CD14-positive monocyte (primary cell): ENCODE data around the gene CENPX. TPM values are rescaled to one million over a fixed set of nuclear protein-coding genes. Genes with fewer than 3 reads are reported as not detected.

Source experiments
- DNase-seq, 3 donors: peaks; one replicate each; pipeline ENCODE4 v3.0.0-alpha.2; 2011 to 2022
- H2AFZ ChIP-seq: 2 replicates; pipeline ENCODE4 v1.6.0; 2012; ENCODE audit warnings: mild to moderate bottlenecking, low read depth, low read length, inconsistent platforms; ENCODE audit not compliant: insufficient read depth, poor library complexity, severe bottlenecking
- H3K27ac ChIP-seq, 2 donors: 1 replicate in 1 of 2; 2 replicates in 1 of 2; pipeline ENCODE4 v1.5.1; 2012 to 2013; ENCODE audit warnings: low read length in 2 of 2, control low read depth in 1 of 2, inconsistent platforms in 1 of 2, low read depth in 1 of 2, mild to moderate bottlenecking in 1 of 2
- H3K27me3 ChIP-seq, 2 donors: one replicate each; pipeline versions ENCODE4 v1.6.0 to v1.6.1; 2011 to 2013; ENCODE audit warnings: low read length in 2 of 2; ENCODE audit not compliant: control insufficient read depth in 2 of 2, insufficient read depth in 2 of 2
- H3K36me3 ChIP-seq, 2 donors: replicated peaks in 1 of 2; 1 replicate in 1 of 2; 2 replicates in 1 of 2; pipeline versions ENCODE4 v1.5.1 to v1.6.1; 2012 to 2013; ENCODE audit warnings: low read length in 2 of 2, control low read depth in 1 of 2, inconsistent platforms in 1 of 2, mild to moderate bottlenecking in 1 of 2; ENCODE audit not compliant: insufficient read depth in 2 of 2, control insufficient read depth in 1 of 2
- H3K4me1 ChIP-seq, 2 donors: 1 replicate in 1 of 2; 2 replicates in 1 of 2; pipeline versions ENCODE4 v1.5.1 to v1.6.1; 2012 to 2013; ENCODE audit warnings: low read length in 2 of 2, control low read depth in 1 of 2, inconsistent platforms in 1 of 2, mild to moderate bottlenecking in 1 of 2, moderate library complexity in 1 of 2; ENCODE audit not compliant: insufficient read depth in 2 of 2, control insufficient read depth in 1 of 2
- H3K4me2 ChIP-seq: replicated peaks from 2 replicates; pipeline ENCODE3; 2012; ENCODE audit warnings: low read length, moderate library complexity, mild to moderate bottlenecking; ENCODE audit not compliant: poor library complexity, severe bottlenecking; ENCODE audit errors: extremely low read depth
- H3K4me3 ChIP-seq, 3 experiments: fragments of 200-600 bp in 1 of 3; sonication (generic) in 1 of 3; replicated peaks in 1 of 3; 1 replicate in 2 of 3; 2 replicates in 1 of 3; pipeline ENCODE4 v1.5.1; 2011 to 2013; ENCODE audit warnings: low read length in 3 of 3, mild to moderate bottlenecking in 3 of 3, control low read depth in 2 of 3, low read depth in 2 of 3, inconsistent platforms in 1 of 3, moderate library complexity in 1 of 3
- H3K79me2 ChIP-seq: 2 replicates; pipeline ENCODE4 v1.6.0; 2012; ENCODE audit warnings: mild to moderate bottlenecking, control low read depth, inconsistent platforms, low read length, moderate library complexity; ENCODE audit not compliant: insufficient read depth
- H3K9ac ChIP-seq: 2 replicates; pipeline ENCODE4 v1.6.0; 2017; ENCODE audit warnings: low read length, mild to moderate bottlenecking; ENCODE audit not compliant: insufficient read depth, poor library complexity, severe bottlenecking
- H3K9me3 ChIP-seq, 2 donors: replicated peaks in 1 of 2; 1 replicate in 1 of 2; 2 replicates in 1 of 2; pipeline versions ENCODE4 v1.5.1 to v1.6.1; 2012 to 2013; ENCODE audit warnings: low read length in 2 of 2, control low read depth in 1 of 2; ENCODE audit not compliant: control insufficient read depth in 1 of 2, insufficient read depth in 1 of 2
- H4K20me1 ChIP-seq: 2 replicates; pipeline ENCODE4 v1.6.0; 2012; ENCODE audit warnings: mild to moderate bottlenecking, low read length, control low read depth, moderate library complexity; ENCODE audit not compliant: insufficient read depth
- H3K27ac Mint-ChIP-seq, 7 donors: one replicate each; pipeline ENCODE4 v1.8.0; 2020; ENCODE audit warnings: mild to moderate bottlenecking in 7 of 7, mixed read lengths in 7 of 7, moderate library complexity in 6 of 7, inconsistent platforms in 2 of 7
- H3K27me3 Mint-ChIP-seq, 3 donors: one replicate each; pipeline ENCODE4 v1.8.0; 2021 to 2022; ENCODE audit warnings: low read depth in 3 of 3, mild to moderate bottlenecking in 3 of 3, mixed read lengths in 3 of 3, moderate library complexity in 3 of 3, inconsistent platforms in 1 of 3
- H3K36me3 Mint-ChIP-seq, 2 donors: one replicate each; pipeline ENCODE4 v1.8.0; 2020; ENCODE audit warnings: mixed read lengths in 2 of 2, inconsistent platforms in 1 of 2, mild to moderate bottlenecking in 1 of 2
- H3K4me1 Mint-ChIP-seq: one replicate; pipeline ENCODE4 v1.8.0; 2020; ENCODE audit warnings: mild to moderate bottlenecking, mixed read lengths
- H3K4me3 Mint-ChIP-seq, 2 donors: one replicate each; pipeline ENCODE4 v1.8.0; 2020; ENCODE audit warnings: mild to moderate bottlenecking in 2 of 2, mixed read lengths in 2 of 2, moderate library complexity in 1 of 2
- H3K9me3 Mint-ChIP-seq, 7 donors: one replicate each; pipeline ENCODE4 v1.8.0; 2020 to 2022; ENCODE audit warnings: mixed read lengths in 7 of 7, mild to moderate bottlenecking in 6 of 7, moderate library complexity in 6 of 7, inconsistent platforms in 2 of 7
- WGBS: methylation state at CpG from one replicate; pipeline ENCODE4 v1.1.5; 2013; ENCODE audit warnings: missing lambda C conversion rate; ENCODE audit not compliant: insufficient coverage; 5-methylcytosine and 5-hydroxymethylcytosine counted together
- intact Hi-C, 2 donors: fragments of 100-400 bp; cut with micrococcal nuclease; formaldehyde crosslinking; loops; one replicate each; pipeline versions ENCODE4 v1.15.0 to v1.15.1; 2023
- polyA plus RNA-seq, 3 donors: library from polyadenylated mRNA; depleted of rRNA in 1 of 3; unstranded in 2 of 3; stranded (reverse) in 1 of 3; fragments of 300-500 nt in 2 of 3; fragments of >200 nt in 1 of 3; fragmentation: Illumina TruSeq in 2 of 3; gene quantifications; 1 replicate in 2 of 3; 2 replicates in 1 of 3; pipeline ENCODE4 v1.2.3, GENCODE V29; 2012 to 2021
- TF ChIP-seq, protein P1 (sequence below): fragments of 200-600 bp; IDR thresholded peaks from one replicate; pipeline ENCODE4 v1.8.0; 2022; ENCODE audit warnings: antibody characterized with exemption, mild to moderate bottlenecking

CENPX gene
- polyA plus RNA-seq, 3 donors, result 47.7 to 57.0 (median 55.9) TPM

DNA sequence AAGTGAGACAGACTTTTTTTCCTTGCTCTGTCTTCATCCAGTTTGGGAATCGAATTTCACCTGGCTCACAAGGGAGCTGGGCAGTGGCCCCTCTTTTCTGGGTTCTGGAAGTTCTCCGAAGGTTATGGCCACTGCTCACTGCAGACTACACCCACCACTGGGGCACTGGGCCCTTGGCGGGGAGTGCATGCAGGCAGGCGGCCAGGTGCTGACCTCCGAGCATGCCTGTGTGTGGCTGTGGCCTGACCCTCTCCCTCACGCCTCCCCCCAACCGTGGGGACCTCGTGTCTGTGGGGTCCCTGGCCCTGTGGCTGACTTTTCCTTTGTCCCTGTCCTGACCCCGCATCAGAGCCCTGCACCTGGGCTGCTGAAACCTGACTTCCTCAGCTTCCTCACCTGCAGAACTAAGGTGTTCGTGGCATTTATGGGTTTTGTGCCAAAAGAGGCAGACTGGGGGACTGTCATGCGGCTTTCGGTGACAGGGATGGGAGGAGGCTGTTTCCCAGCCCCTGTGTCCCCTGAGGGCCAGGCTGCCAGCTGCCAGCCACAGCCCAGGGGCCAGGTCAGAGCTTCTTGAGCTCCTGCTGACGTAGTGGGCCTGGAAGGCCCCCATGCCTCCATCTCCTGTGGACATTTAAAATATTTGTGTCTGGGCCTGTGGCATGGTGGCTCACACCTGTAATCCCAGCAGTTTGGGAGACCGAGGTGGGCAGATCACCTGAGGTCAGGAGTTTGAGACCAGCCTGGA, 23.8 kb downstream of the CENPX start:
- no peak for DNase-seq
- Histone ChIP-seq H3K4me2 (no peak overlapping the region), H4K20me1 (no peaks in the 10 kb centered on the region), H3K27me3 (no peaks in the 10 kb centered on the region), H3K4me3 (no peak overlapping the region), H3K9me3 (no peaks in the 10 kb centered on the region), H3K9ac (no peak overlapping the region), H3K36me3 (peaks cover 14 to 25% of the 10 kb centered on the region in 2 donors), H2AFZ (no peak overlapping the region), H3K27ac (no peak overlapping the region), H3K79me2 (no peaks in the 10 kb centered on the region), H3K4me1 (no peaks in the 10 kb centered on the region)
- intact Hi-C loops, result no loop called here
- Mint-ChIP-seq H3K27ac (no peak overlapping the region), H3K27me3 (no peaks in the 10 kb centered on the region), H3K4me1 (no peaks in the 10 kb centered on the region), H3K9me3 (peaks cover 0 to 2% (median 0%) of the 10 kb centered on the region in 7 donors), H3K4me3 (no peak overlapping the region), H3K36me3 (peaks cover 13 to 43% of the 10 kb centered on the region in 2 donors)
- 92% methylated on average over 10 of the region's 14 CpGs for WGBS
- TF ChIP-seq, protein P1, sequence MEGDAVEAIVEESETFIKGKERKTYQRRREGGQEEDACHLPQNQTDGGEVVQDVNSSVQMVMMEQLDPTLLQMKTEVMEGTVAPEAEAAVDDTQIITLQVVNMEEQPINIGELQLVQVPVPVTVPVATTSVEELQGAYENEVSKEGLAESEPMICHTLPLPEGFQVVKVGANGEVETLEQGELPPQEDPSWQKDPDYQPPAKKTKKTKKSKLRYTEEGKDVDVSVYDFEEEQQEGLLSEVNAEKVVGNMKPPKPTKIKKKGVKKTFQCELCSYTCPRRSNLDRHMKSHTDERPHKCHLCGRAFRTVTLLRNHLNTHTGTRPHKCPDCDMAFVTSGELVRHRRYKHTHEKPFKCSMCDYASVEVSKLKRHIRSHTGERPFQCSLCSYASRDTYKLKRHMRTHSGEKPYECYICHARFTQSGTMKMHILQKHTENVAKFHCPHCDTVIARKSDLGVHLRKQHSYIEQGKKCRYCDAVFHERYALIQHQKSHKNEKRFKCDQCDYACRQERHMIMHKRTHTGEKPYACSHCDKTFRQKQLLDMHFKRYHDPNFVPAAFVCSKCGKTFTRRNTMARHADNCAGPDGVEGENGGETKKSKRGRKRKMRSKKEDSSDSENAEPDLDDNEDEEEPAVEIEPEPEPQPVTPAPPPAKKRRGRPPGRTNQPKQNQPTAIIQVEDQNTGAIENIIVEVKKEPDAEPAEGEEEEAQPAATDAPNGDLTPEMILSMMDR, result no peak

DNA sequence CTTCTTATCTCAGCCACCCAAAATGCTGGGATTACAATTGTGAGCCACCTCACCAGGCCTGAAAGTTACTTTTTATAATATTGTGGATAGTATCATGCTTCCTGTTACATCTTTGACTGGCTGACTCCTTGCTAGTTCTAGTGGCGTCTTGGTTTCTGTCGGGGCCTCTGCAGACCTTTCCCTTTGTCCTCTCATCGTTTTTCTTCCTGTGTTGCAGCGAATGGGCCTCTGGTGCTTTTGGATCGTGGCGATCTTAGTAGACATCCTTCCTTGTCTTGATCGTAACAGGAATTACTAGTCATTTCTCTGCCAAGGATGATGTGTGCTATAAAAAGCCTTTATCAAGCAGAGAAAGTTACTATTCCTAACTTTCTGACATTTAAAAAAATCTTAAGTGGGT, 24.5 kb downstream of the CENPX start:
- no peaks in the 10 kb centered on the region for H3K4me1 Mint-ChIP-seq
- no peak overlapping the region for H2AFZ ChIP-seq
- H3K36me3 Mint-ChIP-seq, result peaks cover 16 to 49% of the 10 kb centered on the region in 2 donors
- H3K27ac Mint-ChIP-seq, result peak overlapping the region in 1 of 7 donors; percentile 75
- peaks cover 14 to 30% of the 10 kb centered on the region in 2 donors for H3K36me3 ChIP-seq
- no peaks in the 10 kb centered on the region for H3K9me3 ChIP-seq
- H3K4me2 ChIP-seq, result no peak overlapping the region
- WGBS, result 100% methylated on average over 1 of the region's 7 CpGs
- H3K4me3 ChIP-seq, result no peak overlapping the region
- H3K4me1 ChIP-seq, result no peaks in the 10 kb centered on the region
- no peaks in the 10 kb centered on the region for H3K27me3 Mint-ChIP-seq
- H3K9me3 Mint-ChIP-seq, result peaks cover 0 to 2% (median 0%) of the 10 kb centered on the region in 7 donors
- no peaks in the 10 kb centered on the region for H3K27me3 ChIP-seq
- no peaks in the 10 kb centered on the region for H3K79me2 ChIP-seq
- no peak for DNase-seq
- TF ChIP-seq, protein P1, result no peak
- intact Hi-C loops, result no loop called here
- no peak overlapping the region for H3K9ac ChIP-seq
- H4K20me1 ChIP-seq, result no peaks in the 10 kb centered on the region
- H3K27ac ChIP-seq, result no peak overlapping the region
- H3K4me3 Mint-ChIP-seq, result no peak overlapping the region
